ENCODE data around the gene SHISA3.
"Not testable (repeated sequence)": the region's sequence is repeated elsewhere in the genome, so short reads cannot be mapped to it uniquely, and the experiment has no call there.

DNA sequence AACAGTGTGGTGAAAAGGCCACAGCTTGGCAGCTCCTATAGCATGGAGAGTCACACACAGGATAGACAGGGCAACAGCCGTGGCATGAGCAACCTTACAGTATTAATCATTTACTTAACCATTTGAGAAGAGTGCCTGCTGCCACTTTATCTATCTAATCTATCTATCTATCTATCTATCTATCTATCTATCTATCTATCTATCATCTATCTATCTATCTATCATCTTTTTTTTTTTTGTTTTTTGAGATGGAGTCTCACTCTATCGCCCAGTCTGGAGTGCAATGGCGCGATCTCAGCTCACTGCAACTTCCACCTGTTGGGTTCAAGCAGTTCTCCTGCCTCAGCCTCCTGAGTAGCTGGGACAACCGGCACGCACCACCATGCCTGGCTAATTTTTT is 25.0 kb upstream of the SHISA3 start:
- TF ChIP-seq, protein P1, sequence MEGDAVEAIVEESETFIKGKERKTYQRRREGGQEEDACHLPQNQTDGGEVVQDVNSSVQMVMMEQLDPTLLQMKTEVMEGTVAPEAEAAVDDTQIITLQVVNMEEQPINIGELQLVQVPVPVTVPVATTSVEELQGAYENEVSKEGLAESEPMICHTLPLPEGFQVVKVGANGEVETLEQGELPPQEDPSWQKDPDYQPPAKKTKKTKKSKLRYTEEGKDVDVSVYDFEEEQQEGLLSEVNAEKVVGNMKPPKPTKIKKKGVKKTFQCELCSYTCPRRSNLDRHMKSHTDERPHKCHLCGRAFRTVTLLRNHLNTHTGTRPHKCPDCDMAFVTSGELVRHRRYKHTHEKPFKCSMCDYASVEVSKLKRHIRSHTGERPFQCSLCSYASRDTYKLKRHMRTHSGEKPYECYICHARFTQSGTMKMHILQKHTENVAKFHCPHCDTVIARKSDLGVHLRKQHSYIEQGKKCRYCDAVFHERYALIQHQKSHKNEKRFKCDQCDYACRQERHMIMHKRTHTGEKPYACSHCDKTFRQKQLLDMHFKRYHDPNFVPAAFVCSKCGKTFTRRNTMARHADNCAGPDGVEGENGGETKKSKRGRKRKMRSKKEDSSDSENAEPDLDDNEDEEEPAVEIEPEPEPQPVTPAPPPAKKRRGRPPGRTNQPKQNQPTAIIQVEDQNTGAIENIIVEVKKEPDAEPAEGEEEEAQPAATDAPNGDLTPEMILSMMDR (IDR thresholded peaks at IDR 0.05; ENCODE audit: low read depth, low read length) = not testable (repeated sequence)
- TF ChIP-seq, protein P2, sequence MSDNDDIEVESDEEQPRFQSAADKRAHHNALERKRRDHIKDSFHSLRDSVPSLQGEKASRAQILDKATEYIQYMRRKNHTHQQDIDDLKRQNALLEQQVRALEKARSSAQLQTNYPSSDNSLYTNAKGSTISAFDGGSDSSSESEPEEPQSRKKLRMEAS (IDR thresholded peaks at IDR 0.05; ENCODE audit: low read depth, low read length) = not testable (repeated sequence)
- not testable (repeated sequence) for TF ChIP-seq POLR2A (IDR thresholded peaks at IDR 0.05; ENCODE audit: extremely low read depth, insufficient read length)
